HPDE6-E6E7 (cell line): ENCODE data around the gene RPL36AL.
A peak's percentile ranks its signal among the peaks of the same experiment; 100 is the strongest.
"Not testable (repeated sequence)": the region's sequence is repeated elsewhere in the genome, so short reads cannot be mapped to it uniquely, and the experiment has no call there.

Source experiments
- DNase-seq: peaks from one replicate; pipeline ENCODE4 v3.0.0; 2011; ENCODE audit warnings: missing footprints; ENCODE audit errors: extremely low spot score

RPL36AL gene

GRCh38 chr14:49620182-49621113 is at the start of gene RPL36AL, which contains the start of gene MGAT2:
TSS of gene RPL36AL (minus strand) at chr14:49620626. CDS start at chr14:49619104, 1,522 bp downstream.
TSS of gene MGAT2 (plus strand) at chr14:49620799. CDS start at chr14:49621269, 470 bp downstream.
- DNase-seq, result peak; percentile 97

DNA sequence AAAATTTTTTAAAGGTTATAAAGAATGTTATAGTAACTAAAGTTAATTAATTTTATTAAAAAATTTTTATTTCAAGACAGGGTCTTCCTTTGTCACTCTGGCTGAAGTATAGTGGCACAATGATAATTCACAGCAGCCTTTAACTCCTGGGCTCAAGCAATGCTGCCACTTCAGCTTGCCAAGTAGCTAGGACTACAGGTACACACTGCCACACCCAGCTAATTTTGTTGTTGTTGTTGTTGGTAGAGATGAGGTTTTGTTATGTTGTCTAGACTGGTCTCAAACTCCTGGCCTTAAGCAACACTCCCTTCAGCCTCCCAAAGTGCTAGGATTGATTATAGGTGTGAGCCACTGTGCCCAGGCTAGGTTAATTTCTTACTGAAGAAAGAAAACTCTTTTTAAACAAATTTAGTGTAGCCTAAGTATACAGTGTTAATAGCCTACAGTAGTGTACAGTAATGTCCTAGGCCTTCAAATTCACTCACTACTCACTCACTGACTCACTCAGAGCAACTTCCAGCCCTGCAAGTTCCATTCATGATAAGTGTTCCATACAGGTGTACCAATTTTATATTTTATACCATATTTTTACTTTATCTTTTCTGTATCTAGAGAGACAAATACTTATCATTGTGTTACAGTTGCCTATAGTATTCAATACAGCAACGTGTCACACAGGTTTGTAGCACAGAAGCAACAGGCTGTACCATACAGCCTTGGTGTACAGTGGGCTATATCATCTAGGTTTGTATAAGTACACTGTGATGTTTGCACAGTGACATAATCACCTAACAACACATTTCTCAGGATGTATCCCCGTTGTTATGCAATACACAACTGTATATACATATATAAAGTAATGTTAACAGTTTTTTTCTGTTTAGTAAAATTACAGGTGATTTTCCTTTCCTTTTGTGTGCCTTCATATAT is 39.4 kb upstream of the RPL36AL start:
- DNase-seq, result no peak

GRCh38 chr14:49657500-49657899 is 37.1 kb upstream of the RPL36AL start:
- not testable (repeated sequence) for DNase-seq

- no peak for DNase-seq
These were observed 34.1 kb upstream of the RPL36AL start for GRCh38 chr14:49654511-49654910.

DNA sequence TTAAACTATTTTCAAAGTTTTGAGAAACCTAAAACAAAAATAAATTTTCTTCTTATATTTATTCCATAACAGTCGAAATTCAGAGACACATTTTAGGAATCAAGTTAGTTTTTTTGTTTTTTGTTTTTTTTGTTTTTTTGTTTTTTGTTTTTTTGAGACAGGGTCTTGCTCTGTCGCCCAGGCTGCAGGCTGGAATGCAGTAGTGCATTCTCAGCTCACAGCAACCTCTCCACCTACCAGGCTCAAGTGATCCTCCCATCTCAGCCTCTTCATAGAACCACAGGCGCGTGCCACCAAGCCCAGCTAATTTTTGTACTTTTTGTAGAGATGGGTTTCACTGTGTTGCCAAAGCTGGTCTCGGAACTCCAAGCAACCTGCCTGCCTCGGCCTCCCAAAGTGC is 33.1 kb upstream of the RPL36AL start:
- DNase-seq, result no peak

DNA sequence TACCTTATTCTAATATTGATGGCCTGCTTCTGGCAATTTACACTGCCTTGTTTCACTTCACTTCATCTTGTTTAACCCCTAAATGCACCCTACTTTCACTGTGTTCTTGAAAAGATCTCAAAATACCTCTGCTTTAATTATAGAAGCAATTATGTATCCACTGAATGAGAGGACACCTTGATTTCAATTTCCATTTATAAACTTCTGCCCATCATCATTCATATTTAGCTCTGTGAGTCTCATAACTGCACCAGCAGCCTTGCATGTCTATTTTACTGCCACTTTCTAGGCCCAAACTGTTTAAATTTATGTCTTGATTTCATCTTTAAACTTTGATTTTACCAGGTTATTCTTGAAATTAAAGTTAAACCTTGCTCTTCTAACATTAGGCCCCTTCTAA is 21.7 kb upstream of the RPL36AL start:
- DNase-seq, result no peak

DNA sequence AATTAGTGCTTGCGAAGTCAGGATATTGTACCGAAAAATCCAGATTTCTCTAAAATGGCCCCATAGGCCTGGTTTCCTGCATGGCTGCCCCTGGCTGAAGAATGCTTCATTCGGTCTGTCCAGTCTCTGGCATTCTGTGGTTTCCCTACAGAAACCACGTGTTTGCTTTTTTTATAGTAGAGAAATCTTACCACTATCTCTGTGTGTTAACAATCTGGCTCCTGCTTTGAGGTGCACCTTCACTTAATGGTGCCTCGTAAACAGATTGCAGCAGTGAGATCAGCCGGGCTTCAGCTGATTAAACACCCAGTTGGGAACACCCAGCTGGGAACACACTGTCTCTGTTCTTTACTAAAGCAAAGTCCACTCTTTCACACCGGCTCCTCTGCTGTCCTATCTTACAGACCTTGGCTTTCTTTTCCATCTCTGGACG is 21.3 kb upstream of the RPL36AL start:
- DNase-seq, result no peak

DNA sequence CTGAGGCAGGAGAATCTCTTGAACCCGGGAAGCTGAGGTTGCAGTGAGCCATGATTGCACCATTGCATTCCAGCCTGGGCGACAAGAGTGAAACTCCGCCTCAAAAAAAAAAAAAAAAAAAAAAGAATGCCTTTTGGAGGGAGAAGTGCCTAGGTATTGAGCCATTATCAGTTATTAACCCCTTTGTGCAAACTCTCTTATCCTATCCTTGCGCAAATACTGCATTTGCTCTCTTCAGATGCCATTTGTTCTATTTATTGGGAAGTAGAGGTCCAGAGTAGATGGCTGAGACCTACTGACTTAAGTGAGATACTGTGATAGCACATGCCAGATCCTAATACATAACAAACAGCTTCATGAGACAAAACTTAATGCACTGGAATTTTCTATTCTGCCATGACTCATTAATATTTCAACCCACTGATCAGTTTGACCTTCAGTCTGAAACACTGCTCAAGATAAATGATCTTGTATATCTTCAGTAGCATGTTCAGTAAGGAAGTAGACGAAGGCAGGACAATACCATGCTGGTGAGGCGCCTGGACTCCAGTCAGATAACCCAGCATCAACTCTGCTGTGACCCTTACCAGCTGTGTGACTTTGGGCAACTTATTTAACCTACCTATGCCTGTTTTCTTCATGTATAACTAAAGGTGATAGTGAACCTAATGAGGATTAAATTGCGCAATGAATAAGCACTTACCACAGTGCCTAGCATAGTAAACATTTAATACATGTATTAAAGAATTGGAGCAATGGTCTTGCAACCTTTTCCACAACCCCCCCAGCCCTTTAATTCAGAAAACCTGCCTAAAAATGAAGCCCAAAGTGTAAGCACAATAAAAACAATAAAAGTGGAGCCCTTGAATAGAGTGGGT is 20.4 kb upstream of the RPL36AL start:
- no peak for DNase-seq

DNA sequence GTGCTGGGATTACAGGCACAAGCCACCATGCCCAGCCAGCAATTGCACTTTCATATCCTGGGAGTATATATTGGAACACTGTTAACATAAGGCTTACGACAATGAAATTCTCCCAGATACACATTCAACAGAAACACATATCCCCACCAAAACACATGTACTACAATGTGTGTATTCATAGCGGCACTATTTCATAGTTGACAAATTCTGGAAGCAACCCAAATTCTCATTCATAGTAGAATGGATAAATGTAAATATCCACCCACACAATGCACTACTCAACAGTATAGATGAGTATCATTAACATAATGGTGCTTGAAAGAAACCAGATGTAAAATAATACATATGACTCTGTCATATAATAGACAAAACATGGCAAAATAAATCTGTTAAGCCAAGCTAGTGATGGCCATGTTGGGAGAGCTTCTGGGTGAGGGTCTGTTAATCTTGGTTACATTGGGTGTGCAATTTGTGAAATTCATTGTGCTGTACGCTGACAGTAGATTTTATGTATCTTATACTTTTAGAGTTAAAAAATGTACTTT is 17.2 kb upstream of the RPL36AL start:
- no peak for DNase-seq

GRCh38 chr14:49636866-49637265 is 16.4 kb upstream of the RPL36AL start:
- no peak for DNase-seq

DNA sequence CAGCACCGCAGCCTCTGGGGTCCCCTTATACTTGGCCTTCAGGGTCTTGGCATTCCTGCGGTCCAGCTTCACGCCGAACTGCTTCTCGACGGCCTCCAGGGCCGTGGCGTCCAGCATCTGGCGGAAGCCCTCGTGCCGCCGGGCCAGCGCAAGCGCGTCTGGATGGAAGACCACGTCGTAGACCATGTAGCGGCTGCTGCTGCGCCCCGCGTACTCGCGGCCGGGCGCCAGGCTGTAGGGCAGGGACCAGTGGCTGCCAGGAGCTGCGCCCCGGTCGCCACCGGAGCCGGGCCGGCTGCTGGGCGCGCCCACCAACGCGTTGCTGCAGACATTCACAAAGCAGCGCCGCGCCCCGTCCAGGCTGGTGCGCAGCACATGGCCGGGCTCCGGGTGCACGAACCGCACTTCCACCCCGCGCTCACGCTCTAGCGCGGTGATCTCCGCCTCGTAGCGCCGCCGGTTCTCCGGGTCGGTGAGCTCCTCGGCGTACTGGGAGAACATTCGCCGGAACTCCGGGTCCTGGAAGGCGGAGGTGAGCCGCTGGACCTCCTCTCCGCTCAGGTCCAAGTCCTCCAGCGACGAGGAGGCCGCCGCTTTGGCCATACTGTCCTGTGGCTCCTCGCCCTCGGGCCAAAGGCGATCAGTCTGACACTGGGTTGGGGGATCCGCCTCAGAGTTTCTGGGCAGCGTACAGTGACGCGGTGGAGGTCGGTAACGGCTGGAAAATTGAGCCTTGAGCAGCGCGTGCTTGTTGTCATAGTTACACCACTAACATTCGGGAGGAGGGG is 14.3 kb upstream of the RPL36AL start, which contains the start of gene DNAAF2:
Gene DNAAF2 (minus strand): TSS at position 698 of the 788 bp plus-strand sequence. CDS start 95 bp downstream, at position 603.
- no peak for DNase-seq

DNA sequence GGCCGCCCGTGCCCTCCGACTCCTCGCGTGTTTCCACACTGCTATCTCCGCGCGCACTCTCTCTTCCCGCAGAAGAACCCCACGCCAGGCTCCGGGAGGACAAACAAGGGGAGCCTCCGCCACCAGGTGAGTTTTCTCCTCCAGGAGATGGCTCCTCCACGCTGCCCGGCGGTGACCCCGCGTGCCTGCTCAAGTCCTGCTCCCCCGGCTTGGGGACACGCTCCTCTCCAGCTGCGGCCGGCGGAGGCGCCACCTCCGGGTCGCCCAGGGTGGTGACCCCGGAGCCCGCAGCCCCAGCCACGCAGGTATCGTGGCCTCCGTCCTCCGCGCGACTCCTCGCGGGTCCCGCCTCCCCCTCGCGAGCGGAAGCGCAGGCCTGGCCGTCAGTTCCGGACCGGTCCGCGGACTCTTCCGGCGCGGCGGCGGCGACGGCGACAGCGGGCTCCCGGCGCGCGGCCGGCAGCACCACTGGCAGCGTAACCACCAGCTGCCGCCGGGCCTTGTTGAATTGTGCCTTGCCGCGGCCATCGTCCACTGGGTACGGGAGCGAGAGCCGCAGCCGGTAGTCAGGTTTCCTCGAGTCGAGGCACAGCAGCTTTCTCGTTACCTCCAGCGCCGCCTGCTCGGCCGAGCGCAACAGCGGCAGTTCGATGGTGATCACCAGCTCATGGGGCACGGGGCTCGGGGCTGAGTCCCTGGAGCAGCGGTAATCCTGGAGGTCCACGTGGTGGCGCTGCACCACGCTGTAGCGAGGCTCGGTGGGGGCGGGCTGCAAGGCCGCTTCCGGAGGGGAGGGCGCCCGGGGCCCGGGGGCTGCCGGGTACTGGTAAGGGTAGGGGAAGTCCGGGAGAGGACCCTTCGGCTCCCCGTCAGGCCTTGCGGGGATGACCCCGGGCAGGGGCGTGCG is 13.5 kb upstream of the RPL36AL start:
- peak; percentile 87 for DNase-seq

DNA sequence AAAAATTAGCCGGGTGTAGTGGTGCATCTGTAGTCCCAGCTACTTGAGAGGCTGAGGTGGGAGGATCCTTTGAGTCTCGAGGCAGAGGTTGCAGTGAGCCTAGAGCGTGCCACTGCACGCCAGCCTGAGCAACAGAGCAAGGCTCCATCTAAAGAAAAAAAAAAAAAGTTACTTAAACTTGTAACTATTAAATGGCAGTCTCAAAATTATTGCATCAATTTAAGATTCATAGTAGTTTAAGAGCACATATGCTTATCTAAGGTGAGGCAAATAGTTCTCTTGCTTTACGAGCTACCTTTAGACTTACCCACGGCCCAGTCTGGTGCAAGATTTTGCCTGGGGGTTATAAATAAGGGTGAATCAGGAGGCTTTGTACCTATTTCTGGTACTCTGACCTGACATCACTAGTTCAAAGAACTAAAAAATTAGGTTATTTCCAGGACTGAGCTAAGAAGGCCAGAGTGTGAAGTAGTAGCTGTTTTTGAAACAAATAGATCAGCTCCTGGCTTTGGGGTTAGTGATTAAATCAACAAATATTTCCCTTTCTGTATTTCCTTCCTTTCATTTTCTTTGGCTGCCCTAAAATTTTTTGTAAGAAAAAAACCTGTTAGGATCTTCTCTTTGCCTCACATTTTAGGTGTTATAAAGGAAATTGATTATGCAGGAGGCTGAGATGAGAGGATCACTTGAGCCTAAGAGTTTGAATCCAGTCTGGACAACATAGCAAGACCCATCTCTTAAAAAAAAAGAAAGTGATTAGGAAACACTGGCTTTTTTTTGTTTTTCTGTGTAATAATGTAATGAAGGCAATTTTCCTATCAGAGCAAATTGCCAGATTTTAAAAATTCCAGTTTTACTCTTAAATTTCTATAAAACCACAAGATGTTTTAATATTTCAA is 3.8 kb upstream of the RPL36AL start:
- DNase-seq, result no peak

GRCh38 chr14:49623387-49623786 is 3.0 kb upstream of the RPL36AL start:
- no peak for DNase-seq

DNA sequence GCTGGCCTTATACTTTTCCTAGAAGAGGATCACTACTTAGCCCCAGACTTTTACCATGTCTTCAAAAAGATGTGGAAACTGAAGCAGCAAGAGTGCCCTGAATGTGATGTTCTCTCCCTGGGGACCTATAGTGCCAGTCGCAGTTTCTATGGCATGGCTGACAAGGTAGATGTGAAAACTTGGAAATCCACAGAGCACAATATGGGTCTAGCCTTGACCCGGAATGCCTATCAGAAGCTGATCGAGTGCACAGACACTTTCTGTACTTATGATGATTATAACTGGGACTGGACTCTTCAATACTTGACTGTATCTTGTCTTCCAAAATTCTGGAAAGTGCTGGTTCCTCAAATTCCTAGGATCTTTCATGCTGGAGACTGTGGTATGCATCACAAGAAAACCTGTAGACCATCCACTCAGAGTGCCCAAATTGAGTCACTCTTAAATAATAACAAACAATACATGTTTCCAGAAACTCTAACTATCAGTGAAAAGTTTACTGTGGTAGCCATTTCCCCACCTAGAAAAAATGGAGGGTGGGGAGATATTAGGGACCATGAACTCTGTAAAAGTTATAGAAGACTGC is 1.7 kb upstream of the RPL36AL start:
- DNase-seq, result no peak

- DNase-seq, result no peak
These were observed 872 bp upstream of the RPL36AL start for GRCh38 chr14:49621114-49621881.

GRCh38 chr14:49619730-49620129 is 696 bp downstream of the RPL36AL start:
- DNase-seq, result no peak
